Adrenal gland (tissue), 5 donors: Measurements from ENCODE around the gene TNFAIP8L1.

ENCODE experiments used
- POLR2A ChIP-seq, 2 donors: fragments of 450-650 bp; IDR thresholded peaks; one replicate each; pipeline ENCODE4 v1.6.1; 2017; ENCODE audit warnings: antibody characterized with exemption in 2 of 2, mild to moderate bottlenecking in 2 of 2, moderate library complexity in 1 of 2
- TF ChIP-seq, protein P1 (sequence below), 6 experiments: fragments of 450-650 bp in 4 of 6; fragments of 200-600 bp in 2 of 6; sonication (generic) in 1 of 6; IDR thresholded peaks; 1 replicate in 5 of 6; 2 replicates in 1 of 6; pipeline versions ENCODE4 v1.5.1 to v1.8.0; 2016 to 2021; ENCODE audit warnings: antibody characterized with exemption in 6 of 6, mild to moderate bottlenecking in 2 of 6, moderate library complexity in 1 of 6
- donor health status: DM: no; HTN: no; CAD: no.

DNA sequence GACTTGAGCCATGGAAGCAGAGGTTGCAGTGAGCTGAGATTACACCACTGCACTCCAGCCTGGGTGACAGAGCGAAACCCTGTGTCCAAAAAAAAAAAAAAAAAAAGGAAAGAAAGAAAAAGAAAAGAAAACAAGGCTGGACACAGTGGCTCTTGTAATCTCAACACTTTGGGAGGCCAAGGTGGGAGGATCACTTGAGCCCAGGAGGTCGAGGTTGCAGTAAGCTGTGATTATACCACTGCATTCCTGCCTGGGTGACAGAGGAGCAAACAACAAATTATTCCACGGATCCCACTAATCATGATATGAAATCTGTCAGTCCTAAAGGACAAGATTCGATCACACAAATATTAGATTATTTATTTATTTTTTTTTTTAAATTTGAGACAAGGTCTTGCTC, 33.9 kb downstream of the TNFAIP8L1 start:
- TF ChIP-seq, protein P1, sequence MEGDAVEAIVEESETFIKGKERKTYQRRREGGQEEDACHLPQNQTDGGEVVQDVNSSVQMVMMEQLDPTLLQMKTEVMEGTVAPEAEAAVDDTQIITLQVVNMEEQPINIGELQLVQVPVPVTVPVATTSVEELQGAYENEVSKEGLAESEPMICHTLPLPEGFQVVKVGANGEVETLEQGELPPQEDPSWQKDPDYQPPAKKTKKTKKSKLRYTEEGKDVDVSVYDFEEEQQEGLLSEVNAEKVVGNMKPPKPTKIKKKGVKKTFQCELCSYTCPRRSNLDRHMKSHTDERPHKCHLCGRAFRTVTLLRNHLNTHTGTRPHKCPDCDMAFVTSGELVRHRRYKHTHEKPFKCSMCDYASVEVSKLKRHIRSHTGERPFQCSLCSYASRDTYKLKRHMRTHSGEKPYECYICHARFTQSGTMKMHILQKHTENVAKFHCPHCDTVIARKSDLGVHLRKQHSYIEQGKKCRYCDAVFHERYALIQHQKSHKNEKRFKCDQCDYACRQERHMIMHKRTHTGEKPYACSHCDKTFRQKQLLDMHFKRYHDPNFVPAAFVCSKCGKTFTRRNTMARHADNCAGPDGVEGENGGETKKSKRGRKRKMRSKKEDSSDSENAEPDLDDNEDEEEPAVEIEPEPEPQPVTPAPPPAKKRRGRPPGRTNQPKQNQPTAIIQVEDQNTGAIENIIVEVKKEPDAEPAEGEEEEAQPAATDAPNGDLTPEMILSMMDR (IDR thresholded peaks at IDR 0.05), result no peak
- no peak for TF ChIP-seq POLR2A (IDR thresholded peaks at IDR 0.05)
